CD4-positive, alpha-beta T cell treated with Interleukin-12 subunit alpha and Interleukin-12 subunit beta, for 1 hour (primary cell): ENCODE results near the gene MAP6D1.
"Not testable (repeated sequence)": the region's sequence is repeated elsewhere in the genome, so short reads cannot be mapped to it uniquely, and the experiment has no call there.

Source experiments
- DNase-seq: peaks from one replicate; pipeline ENCODE4 v3.0.0-alpha.2; 2020

MAP6D1 gene

DNA sequence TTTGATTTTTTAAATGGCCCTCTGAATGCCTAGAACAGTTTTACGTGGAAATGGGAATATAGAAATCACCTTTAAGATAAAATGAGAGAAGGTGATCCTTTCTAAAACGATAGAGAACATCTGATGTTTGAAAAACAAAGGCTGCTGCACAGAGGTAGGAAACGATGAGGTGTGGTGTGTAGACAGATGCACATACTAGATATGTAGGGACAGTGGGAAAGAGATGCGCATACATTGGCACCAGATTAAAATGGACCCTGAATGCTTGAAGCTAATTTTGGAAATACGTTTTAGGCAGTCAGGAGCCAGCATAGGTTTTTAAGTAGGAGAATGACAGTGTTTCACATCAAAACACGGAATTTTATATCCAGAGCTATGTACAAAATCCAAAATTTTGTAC, 29.0 kb downstream of the MAP6D1 start:
- DNase-seq, result no peak

DNA sequence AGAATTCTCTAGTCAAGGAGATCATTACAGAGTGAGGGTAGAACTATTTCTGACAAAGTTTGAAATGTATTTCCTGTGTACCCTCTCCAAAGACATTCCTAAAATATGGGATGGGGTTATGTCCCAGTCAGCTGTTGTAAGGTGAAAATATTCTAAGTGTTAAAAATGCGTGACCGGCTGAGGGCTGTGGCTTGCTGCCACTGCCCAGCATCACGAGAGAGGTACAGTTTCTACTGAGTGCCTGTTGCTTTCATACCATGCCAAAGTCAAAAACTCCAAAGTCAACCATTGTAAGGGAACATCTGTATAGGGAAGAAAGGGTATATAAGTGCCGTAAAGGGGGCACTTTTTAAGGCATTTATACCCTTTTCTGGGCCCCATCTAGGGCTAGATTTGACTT, 30.9 kb downstream of the MAP6D1 start:
- no peak for DNase-seq

DNA sequence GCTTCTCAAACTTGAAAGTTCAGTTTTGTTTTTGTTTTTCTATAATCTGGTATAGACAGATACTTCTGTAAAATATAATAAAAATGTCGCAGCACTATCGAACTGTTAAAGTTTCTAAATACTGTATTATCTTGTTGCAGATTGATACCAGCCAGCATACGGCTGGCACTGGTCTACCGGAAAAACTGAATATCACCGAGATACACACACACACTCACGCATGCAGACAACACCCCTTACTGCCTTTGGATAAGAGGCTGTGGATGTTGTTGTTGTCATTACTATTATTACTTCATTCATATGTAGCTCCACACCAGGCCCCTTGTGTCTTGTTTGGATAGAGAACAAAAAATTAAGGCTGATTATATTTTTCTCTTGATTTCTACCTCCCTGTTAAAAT, 32.4 kb downstream of the MAP6D1 start:
- no peak for DNase-seq

DNA sequence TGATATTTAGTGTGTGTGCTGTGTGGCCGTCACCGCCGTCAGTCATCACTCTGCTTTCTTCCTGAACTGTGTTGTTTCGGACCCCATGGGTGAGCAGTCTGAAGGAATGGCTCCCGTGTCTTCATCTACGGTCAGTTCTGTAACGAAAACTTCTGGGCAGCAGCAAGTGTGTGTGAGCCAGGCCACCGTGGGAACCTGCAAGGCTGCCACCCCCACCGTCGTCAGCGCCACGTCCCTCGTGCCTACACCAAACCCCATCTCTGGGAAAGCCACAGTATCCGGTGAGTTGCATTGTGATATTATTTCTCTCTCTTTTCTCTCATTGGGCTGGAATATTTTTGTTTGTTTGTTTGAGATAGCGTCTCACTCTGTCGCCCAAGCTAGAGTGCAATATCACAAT, 34.7 kb downstream of the MAP6D1 start:
- DNase-seq, result no peak

DNA sequence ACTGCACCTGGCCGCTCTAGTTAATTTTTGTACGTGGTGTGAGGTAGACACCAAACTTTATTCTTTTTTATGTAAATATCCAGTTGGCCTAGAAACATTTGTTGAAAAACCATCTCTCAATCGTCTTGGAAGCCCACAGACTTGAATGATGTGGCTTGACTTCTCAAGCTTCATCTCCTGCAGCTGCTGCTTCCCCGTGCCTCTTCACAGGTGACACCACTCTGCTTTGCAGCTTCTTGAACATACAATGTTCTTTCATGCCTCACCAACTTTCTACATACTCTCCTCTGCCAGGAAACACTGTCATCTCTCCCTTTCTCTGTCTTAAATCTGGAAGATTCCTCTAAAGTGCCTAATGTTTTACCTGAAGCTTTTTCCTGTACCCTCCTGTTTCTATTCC, 35.6 kb downstream of the MAP6D1 start:
- DNase-seq, result no peak

DNA sequence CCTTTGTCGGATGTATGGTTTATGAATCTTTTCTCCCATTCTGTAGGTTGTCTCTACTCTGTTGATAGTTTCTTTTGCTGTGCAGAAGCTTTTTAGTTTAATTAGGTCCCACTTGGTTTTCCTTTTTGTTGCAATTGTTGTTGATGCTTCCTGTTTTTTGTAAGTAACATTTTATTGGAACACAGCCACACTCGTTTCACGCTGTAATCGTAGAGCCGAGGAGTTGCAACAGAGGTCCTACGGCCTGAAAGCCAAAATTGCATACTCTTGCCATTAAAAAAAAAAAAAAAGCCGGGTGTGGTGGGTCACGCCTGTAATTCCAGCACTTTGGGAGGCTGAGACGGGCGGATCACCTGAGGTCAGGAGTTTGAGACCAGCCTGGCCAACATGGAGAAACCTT, 40.9 kb downstream of the MAP6D1 start:
- not testable (repeated sequence) for DNase-seq

DNA sequence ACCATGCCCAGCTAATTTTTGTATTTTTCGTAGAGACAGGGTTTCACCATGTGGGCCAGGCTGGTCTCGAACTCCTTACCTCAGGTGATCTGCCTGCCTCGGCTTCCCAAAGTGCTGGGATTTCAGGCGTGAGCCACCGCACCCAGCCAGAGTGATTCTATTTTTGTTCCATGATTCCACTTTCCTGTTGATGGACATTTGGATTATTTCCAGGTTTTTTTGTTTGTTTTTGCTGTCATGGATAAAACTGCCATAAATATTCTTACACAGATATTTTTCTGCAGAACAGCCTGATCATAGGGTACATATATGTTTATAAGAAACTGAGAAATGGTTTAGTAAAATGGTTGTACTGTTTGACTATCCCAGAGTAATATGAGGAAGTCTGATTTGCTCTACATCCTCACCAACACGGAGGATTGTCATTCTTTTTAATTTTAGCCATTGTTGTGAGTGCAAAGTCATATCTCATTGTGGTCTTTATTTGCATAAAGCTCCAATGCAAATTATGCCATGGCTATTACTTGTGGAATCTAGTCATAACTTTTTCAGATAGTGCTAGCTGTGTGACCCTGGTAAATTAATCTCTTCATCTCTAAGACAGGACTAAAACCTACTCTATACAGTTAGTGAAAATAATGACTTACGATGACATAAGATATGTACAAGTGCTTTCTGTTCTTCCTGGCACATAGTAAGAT, 42.7 kb downstream of the MAP6D1 start:
- no peak for DNase-seq

DNA sequence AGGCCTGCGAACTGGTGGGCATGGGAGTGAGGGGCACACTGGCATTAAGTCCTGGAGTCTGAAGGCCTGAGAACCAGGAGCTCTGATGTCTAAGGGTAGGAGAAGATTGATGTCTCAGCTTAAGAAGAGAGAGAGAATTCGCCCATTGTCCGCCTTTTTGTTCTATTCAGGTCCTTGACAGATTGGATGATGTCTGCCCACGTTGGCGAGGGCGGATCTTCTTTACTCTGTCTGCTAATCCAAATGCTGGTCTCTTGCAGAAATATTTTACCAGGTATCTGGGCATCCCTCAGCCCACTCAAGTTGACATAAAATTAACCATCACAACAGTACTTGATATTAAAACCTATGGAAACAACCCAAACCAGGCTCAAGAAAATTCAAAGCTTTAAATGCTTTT, 44.1 kb downstream of the MAP6D1 start:
- DNase-seq, result no peak

DNA sequence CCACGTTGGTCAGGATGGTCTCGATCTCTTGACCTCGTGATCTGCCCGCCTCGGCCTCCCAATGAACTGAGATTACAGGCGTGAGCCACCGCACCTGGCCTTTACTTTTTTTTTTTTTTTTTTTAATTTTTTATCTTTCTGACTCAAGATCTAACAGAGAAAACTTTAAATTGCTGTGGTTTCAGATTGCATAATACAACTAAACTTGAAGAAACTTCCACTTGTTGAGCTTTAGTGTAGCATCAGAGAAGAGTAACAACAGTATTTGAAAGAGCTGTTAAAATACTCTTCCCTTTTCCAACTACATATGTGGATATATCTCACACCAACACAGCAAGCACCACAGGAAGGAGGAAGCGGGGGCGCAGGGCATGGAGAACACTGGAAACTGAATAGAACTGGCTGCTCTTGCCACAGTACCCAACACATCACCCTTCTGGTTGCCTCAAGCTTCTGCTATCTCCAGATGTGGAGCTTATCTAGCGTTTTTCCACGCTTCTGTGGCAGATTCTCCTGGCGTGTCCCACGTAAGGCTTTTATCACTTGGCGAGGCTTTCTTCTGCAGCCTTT, 45.4 kb downstream of the MAP6D1 start:
- DNase-seq, result no peak

DNA sequence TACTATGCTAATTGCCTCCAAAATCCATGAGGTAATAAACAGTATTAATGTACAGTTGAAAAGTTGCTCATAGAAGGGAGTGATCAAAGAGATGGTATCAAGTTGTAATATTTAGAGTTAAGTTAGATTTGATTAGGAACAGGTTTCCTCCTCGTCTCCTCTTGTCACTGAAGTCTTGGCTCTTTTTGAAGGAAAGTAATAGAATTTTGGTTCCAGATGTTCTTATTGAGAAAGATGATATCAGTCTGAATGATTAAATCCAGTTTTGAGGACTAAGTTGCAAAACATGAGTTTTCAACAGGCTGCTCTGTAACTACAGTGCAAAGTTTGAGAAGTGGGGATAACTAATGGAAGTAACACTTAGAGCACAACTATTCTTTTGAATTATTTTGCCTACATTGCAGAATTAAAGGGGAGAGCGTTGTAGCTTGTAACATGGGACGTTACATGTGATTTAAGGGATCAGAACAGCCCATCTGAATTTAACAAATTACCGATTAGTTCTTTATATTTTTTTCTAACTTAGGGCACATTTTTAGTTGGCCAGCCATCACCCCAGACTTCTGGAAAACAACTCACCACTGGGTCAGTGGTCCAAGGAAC, 48.3 kb downstream of the MAP6D1 start:
- no peak for DNase-seq

DNA sequence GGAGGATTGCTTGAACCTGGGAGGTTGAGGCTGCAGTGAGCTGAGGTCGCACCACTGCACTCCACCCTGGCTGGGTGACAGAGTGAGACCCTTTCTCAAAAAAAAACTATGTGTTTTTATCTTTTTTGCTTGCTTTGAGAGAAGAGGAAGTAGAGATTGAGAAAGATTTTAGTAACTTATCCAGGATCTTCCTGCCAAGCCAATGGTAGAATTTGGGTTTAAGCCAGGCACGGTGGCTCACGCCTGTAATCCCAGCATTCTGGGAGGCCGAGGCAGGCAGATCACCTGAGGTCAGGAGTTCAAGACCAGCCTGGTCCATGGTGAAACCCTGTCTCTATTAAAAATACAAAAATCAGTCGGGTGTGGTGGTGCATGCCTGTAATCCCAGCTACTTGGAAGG, 48.9 kb downstream of the MAP6D1 start:
- DNase-seq, result not testable (repeated sequence)

DNA sequence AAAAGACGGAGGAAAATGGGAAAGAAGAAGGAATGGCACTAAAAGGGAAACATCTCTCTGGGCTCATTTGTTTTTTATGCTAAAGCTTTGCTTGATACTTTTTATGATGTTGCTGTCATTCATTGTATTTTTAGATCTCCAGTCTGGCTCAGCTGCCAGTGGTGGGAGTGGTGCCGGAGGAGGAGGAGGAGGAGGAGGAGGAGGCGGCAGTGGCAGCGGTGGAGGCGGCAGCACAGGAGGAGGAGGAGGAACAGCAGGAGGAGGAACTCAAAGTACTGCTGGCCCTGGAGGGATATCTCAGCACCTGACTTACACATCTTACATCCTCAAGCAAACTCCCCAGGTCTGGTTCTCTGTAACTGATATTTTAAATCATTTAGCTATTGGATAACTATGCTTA, 49.6 kb downstream of the MAP6D1 start:
- DNase-seq, result no peak

DNA sequence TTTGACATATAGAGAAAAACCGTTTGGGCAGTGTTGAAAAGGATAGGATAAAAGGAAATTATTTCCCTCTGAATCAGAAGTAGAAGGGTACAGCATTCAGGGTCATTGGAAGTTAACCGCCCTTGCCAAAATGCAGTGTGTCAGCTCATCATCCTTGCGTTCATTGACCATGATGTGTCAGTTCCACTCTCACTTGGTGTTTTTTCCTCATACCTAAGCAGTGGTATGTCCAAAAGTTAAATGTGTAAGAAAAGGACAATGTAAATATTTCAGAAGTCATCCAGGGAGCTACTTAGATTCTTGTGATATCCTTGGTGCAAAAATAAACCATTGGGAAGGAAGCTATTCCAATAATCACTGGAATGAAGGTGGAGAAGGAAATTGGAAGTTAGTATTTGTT, 50.7 kb downstream of the MAP6D1 start:
- no peak for DNase-seq

DNA sequence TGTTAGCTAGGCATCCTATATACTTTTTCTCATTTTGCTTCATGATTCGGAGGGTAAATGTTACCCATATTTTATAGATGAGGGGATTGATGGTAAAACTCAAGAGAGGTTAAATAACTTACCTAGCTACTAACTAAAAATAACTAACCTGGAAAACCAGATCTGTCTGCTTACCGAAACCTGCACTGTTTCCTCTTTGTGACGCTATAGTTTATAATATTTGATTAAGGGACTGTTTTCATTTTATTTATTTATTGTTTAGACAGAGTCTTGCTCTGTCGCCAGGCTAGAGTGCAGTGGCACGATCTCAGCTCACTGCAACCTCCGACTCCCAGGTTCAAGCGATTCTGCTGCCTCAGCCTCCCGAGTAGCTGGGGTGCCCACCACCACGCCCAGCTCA, 55.9 kb downstream of the MAP6D1 start:
- no peak for DNase-seq

DNA sequence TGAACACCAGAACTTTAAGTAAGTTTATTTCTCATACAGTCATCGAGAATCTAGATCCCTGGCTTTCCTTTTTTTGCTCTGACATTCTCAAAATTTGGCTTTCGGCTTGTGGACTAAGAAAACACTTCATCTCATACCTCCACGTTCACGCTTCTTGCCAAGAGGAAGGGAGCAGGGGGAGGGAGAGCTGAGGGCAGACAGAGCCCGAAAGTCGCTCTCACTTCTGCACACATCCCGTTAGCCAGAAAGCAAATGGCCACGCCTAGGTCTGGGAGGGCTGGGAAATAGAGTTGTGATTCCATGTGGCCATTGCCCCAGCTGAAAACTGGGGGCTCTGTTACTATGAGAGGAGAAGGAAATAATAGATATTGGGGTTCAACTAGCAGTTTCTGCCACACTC, 57.3 kb downstream of the MAP6D1 start:
- no peak for DNase-seq

DNA sequence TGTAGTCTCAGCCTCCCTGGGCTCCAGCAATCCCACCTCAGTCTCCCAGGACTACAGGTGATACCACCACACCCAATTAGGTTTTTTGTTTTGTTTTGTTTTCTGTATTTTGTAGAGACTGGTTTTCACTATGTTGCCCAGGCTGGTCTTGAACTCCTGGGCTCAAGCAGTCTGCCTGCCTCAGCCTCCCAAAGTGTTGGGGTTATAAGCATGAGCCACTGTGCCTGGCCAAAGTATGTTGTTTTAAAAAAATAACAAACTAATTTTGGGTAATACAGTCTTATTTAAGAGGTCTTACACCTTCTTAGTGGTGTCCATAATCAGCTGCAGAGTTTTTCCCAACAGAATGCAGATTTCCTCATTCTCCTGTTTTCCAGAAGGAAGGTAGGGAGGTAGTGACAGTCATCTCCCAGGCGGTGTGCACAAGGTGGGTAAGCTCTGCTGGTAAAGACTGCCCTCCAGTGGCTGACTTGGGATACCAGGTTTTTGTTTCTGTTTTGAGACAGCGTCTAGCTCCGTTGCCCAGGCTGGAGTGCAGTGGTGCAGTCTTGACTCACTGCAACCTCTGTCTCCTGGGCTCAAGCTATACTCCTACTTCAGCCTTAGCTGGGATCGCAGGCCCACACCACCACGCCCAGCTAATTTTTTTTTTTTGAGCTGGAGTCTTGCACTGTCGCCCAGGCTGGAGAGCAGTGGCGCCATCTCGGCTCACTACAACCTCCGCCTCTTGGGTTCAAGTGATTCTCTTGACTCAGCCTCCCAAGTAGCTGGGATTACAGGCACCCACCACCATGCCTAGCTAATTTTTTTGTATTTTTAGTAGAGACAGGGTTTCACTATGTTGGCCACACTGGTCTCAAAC, 58.4 kb downstream of the MAP6D1 start:
- DNase-seq, result peak; percentile 79

DNA sequence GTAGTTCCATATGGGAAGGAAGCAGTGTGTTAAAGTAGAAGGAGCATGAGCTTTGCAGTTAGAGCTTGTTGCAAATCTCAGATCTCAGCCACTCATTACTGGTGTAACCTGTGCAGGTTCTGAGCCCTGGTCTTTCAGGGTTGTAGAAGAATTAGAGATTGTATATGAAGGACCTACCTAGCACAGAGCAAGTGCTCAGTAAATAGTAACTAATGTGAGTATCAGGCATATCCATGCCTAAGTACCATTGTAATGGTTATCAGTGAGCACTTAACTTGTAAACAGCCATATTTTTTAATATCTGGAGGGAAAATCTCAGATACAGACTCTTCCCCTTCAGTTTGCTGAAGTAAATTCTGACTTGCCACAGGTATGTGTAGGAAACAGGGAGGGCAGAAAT, 59.3 kb downstream of the MAP6D1 start:
- no peak for DNase-seq
